Frontal cortex (tissue), 4 donors: ENCODE results near the gene CDH23. TPM values are rescaled to one million over a fixed set of nuclear protein-coding genes. Genes with fewer than 3 reads are reported as not detected.
A peak's percentile ranks its signal among the peaks of the same experiment; 100 is the strongest.

ENCODE experiments used
- DNase-seq, 2 donors: peaks; one replicate each; pipeline ENCODE4 v3.0.0; 2012; ENCODE audit warnings: low spot score in 2 of 2
- FAIRE-seq: peaks from 2 replicates; lab custom pipeline; 2012; peaks lifted over from hg19 to GRCh38; lab: Jason Lieb, UNC
- total RNA-seq: library from RNA; depleted of rRNA; stranded (reverse); fragments of >200 nt; gene quantifications from one replicate; pipeline ENCODE4 v1.2.3, GENCODE V29; 2014
- donor health status: control.
- donor health status: control.
- donor health status: control.

CDH23 gene
- total RNA-seq, 1 donor from 2014 or later: 3.3 TPM

DNA sequence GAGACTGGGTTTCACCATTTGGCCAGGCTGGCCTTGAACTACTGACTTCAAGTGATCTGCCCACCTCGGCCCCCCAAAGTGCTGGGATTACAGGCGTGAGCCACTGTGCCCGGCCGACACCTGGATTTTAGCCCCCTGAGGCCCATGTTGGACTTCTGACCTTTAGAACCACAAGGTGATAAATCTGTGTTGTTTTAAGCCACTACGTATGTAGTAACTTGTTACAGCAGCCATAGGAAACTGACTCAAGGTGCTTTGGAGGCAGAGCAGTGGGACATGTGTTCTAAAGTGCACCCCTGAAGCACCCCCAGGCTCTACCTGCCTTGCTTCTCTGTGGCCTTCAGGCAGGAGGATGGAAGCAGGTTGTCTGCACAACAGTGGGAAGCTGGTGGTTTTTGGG, 128.4 kb downstream of the CDH23 start:
- DNase-seq (no peak), FAIRE-seq (no peak)

DNA sequence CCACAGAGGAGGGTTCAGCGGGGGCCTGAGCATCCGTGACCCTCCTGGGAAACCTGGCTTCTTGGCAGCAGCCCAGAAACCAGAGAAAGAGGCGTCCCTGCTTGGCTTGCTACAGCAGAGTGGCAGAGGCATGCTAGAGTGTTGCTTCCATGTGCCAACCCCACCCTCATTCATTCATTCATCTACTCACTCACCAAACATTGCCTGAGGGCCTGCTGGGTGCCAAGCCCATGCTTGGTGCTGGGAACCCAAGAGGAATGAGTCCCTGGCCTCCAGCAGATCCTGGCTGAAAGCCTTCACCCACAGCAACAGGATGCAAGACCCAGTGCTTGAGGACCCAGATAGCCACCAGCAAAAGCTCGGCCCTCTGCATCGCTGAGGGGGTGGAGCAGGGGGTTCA, 129.0 kb downstream of the CDH23 start:
- DNase-seq (no peak), FAIRE-seq (no peak)

DNA sequence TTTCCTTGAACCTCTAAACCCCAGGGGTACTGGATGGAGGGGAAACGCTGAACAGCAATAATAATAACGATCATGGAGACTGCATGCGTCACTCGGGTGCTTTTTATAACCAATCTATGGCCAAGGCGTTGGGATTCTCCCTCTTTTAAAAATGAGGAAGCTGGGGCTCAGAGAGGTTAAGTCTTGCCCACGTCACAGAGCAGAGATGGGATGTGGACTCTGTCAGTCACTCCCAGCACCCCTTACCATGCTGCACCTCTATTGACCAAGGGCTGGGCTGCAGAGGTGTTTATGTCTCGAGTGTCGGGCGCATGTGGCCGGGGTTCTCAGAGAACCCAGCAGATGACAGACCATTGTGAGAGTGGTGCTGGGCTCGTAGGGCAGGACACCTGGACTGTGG, 129.9 kb downstream of the CDH23 start:
- no peak for FAIRE-seq

DNA sequence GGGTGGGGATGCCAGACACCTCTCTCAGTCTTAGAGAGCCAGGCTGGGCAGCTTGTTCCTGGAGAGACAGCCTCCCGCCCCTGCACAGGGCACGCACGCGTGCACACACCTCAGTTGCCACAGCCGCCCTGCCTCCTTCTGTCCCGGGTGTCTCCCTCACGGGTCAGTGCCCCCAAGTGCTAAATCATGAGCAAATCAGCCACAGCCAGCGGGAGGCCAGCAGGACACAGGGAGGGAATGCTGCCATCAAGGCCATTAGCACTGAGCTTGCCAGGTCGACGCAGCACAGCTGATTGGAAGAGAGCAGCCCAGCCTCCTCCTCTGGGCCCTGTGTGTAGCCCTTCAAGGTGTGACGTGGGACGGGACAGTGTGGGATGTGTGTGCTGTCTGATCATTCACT, 130.4 kb downstream of the CDH23 start:
- FAIRE-seq: no peak

More for the DNA sequence above, 129.9 kb downstream of the CDH23 start:
- DNase-seq: no peak

DNA sequence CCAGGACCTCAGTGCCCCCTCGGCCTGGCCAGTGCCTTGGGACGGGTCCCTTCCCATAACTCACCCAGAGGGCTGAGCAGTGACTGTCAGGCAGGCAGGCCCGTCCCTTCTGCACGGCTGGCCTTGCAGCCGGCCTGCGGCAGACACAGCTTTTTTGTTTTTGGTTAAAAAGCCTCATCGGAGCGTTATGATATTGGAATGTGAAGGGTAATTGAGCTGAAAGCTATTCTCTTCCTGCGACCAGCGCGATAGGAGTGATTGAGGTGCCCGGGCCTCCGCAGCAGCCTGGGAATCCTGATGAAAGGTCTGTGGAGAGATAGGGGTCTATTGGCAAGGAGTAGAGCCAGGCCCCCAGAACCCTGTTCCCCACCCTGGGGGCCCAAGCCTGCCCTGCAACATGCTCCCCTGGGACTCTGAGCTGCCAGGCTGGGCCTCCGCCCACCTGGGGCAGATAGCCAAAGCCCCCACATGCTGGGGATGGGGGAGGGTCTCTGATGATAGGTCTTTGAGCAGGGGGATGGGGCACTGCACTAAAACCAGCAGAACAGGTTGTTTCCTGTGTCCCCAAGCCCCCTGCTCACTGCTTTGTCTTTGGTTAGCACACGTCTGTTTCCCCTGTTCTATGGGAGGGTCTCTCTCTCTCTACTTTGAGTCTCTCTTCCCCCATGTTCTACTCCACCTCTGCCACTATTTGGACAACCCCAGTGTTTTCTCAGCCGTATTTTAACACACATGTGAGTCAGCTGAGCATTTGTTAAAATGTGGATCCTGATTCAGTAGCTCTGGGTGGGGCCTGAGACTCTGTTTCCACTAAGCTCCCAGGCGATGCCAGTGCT, 131.9 kb downstream of the CDH23 start:
- peak in 1 of 2 donors; percentile 38 for DNase-seq
- FAIRE-seq: no peak

More for the DNA sequence above, 130.4 kb downstream of the CDH23 start:
- DNase-seq: no peak

DNA sequence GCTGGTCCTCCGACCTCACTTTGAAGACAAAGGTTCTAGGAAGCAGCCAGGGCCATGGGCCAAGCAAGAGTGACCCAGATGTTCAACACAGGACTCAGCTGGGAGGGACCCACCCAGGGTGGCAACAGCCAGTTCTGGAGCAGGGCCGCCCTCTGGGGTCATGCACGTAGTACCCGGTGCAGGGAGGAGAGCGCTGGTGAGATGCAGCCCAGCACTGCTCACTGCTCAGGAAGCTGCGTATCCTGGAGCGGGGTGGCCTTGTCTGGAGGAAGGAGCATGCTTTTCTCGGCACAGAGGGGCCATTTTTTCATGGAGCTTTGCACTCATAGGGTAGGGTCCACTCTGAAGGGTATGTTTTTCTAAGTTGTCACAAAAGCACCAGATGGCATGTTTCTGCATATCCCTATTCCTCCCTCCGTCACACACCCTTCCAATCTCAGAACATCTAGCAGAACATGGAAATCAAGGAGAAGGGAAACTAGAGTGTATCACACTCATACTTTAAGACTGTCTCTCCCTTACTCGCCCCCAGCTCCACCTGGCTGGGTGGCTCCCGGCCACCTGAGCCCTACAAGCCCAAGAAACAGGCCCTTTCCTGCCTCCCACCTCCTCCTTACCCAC, 132.6 kb downstream of the CDH23 start:
- FAIRE-seq (no peak), DNase-seq (no peak)

DNA sequence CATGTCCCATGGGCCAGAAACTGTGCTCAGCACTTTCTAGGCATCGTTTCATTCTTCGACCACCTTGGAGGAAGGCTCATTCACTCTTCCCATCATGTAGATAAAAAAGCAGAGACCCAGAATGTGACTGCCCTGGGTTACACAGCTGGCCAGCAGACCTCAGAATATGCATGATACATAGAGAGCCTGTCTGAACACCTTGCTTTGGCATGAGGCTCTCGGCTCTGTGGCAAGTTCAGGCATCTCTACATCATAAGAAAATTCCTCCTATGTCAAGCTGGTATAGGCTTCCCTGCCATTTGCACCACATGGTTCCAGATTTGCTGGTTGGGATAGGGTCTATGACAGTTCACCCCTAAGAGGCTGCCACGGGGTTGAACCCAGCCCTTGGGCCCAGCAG, 134.1 kb downstream of the CDH23 start:
- FAIRE-seq (no peak), DNase-seq (no peak)

DNA sequence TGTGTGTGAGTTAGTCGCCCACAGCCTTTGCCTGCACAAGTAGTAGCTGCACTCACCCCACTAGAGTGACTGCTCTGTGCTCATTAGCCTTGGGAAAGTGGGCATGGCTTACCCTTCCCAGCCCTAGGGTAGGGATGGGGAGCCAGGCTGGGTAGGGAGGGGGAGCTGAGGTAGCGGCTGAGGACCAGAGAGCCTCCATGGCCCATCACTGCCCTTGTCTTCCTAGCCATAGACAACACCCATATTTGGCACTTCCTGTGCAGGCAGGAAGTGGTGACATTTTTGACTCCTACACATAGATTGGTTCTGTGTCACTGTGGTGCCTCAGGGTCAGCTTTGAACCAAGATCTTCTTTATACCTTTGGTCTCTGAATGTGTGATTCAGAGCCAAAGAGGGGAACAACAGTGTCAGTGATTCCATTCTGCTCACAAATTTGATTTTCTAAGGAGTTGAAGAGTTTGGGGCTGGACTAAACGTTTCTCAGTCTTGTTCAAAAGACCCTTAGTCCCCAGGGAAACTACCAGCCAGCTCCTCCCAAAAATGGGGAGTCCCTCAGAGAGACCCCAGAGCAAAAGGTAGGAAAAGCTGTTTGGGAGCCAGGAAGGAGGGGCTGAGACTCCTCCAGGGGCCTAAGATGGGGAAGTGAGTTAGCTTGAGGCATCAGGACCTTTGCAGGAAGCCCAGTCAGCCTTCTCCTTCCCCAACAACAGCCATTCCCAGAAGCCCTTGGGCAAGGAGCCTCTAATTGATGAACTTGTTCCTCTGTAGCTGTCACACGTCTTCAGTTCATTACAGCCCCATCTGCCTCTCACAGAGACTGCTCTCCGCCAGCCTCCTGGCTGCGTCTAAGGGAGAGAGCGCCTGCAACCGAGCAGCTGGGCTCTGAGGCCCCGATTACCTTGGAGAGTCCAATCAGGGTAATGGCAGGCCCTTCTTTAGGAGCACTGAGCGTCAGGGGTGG, 135.0 kb downstream of the CDH23 start:
- FAIRE-seq (no peak), DNase-seq (no peak)

DNA sequence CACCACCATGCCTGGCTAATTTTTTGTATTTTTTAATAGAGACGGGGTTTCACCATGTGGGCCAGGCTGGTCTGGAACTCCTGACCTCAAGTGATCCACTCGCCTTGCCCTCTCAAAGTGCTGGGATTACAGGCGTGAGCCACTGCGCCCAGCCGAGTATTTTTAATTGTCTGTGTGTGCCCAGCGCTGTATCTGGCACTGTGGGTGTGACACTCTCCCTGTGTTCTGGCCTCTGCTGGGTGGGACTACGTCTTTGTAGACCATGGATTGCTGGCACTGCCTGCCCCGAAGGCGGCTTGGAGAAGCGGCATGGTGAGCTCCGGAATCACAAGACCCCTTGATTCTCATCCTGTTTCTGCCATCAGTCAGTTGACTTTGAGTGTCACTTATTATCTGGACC, 136.2 kb downstream of the CDH23 start:
- FAIRE-seq (no peak), DNase-seq (no peak)

DNA sequence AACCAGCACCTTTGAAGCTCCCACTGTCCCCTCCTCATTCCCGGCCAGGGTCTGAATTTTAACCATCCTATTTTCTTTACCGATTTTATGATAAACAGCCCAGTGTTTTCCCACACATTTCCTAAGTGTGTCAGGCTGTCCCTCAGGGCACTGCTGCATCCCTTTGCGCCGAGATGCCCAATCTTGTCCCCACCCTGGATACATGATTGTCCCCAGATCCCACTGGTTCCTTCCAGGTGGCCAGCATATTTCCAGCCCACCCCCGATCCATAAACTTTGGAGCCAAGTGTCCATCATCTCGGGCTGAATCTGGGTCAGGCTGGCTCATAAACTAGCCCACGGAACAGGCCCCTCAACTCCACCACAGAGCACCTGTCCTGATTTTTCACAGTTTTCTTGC, 137.2 kb downstream of the CDH23 start:
- no peak for FAIRE-seq

DNA sequence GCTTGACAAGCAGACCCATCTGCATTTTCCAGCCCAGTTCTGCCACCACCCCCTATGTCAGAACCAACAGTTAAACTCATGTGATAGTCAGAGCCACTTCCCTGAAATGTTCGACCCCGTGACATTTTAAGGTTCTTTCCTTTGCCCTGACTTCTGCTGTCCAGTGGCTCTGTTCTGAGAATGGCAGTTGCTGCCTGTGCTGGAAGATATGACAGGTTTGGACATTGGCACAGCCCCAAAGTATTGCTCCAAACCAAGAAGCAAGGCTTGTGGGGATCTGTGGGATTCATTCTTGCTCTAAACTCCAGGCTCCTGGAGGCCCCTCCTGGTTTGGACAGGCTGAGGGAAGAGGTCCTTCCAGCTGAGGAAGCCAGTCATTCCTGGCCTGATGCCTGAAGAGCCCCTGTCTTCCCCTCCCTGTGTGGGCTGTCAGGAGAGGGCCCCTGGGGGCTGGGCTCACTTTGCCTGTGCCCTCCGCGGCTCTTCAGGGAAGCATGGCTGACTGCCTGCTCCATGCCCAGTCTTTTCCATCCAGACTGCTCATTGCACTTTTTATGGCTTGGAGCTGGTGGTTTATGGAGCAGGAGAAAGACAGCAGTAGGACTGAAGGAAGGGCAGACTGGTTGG, 138.0 kb downstream of the CDH23 start:
- no peak for DNase-seq
- no peak for FAIRE-seq

More for the DNA sequence above, 137.2 kb downstream of the CDH23 start:
- DNase-seq: no peak

DNA sequence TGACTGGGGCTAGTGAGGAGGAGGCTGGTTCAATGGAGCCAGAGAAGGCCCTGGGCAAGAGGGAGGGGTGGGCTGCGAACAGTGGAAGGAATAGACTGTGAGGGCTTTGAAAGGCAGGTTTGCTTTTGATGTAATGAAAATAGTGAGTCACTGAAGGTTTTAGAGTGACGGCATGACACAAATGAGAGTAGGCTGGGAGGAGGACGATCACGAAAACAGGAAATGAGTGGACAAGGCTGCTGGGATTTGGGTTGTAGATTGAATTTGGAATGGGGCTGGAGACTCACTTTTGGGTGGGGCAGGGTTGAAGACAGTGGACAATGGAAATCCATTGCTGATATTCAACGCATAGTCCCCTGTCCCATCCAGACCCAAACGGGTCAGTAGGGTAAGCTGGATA, 139.6 kb downstream of the CDH23 start:
- FAIRE-seq (no peak), DNase-seq (no peak)

DNA sequence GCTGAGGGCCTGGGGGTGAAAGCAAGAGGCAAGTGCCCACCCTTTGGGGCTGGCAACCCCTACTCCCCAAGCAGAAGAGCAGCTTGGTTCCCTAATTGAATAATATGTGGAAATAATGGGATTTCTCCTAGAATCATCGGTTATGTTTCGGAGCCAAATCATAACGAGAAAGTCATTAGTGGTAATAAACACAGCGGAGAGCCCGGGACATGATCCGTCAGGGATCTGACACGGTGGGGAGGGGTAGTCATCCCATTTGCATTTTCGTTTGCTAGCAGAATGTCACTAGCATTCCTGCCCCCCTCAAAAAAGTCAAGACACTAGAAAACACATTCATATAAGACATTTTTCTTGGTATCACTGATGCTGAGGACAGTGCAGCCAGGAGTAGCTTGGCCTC, 140.4 kb downstream of the CDH23 start:
- FAIRE-seq (no peak), DNase-seq (no peak)

DNA sequence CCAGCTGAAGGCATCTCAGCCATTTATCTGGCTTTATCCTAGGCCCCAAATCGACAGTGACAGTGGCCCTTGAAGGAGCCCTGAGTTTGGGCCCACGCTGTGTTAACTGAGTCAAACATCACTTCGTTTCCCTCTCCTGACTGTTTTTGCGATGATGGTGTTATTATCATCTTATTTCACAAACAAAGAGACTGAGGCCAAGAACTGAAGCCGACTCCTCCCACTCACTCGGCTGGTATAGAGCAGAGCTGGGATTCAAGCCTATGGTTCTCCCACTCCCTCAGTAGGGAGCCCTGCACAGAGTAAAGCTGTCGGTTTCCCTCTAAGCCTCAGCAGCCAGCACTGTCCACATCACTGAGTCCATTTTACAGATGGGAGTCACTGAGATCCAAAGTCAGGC, 141.0 kb downstream of the CDH23 start:
- DNase-seq (no peak), FAIRE-seq (no peak)

DNA sequence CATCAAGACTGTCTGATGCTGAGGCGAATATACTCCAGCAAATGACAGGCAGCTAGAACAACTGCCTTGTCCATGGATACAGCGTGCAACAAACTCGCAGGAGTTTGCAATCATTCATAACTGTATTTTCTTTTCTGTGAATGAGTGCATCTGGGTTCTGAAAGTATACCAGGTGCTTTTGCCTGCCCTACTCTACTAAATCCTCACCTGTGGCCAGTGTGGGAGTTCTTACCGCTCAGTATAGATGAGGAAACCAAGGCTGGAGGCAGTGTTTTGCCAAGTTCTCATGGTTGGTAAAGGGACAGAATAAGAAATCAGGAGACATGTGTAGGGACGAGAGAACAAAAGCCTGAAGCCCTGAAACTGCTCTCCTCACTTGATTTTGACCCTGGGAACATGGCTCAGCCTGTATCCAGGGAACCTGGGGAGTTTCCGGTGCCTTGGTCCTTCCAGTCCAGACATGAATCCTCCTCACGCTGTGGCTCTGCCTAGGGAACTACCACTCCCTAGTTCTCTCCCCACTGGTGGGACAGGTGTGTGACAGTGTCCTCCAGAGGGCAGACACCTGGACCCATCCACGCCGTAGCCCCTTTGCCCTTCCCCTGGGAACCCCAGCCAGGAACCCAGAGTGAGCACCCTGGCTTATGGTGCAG, 142.0 kb downstream of the CDH23 start:
- no peak for FAIRE-seq

DNA sequence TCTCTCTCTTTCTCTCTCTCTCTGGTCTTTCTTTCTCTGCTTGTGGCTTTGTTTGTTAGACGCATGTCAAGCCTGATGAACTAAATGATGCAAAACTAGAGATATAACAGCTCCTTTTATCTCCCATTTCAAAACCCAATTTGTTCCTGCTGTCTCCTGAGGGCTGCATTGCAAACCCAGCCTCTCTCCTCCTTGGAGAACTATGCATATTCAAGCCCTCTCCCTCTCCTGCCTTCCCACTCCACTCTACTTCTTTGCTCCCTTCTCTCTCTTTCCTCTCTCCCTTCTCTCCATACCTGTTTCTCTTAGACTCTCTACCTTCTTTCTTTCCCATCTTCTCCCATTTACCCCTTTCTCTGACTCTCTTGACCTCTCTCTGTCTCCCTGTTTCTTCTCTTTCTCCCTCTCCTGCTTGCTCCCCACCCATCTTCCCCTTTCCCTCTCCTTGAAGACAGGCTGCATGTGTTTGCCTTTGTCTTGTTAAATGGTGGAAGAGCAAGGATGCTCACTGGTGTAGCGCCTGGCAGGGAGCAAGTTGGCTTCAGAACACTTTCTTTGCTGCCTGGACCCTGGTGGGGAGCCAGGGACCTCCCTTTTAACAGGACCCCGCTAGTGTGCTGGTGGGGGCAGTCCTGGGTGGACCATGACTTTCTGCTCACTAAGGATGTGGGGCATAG, 142.9 kb downstream of the CDH23 start:
- no peak for FAIRE-seq
- DNase-seq: no peak

More for the DNA sequence above, 142.0 kb downstream of the CDH23 start:
- no peak for DNase-seq

DNA sequence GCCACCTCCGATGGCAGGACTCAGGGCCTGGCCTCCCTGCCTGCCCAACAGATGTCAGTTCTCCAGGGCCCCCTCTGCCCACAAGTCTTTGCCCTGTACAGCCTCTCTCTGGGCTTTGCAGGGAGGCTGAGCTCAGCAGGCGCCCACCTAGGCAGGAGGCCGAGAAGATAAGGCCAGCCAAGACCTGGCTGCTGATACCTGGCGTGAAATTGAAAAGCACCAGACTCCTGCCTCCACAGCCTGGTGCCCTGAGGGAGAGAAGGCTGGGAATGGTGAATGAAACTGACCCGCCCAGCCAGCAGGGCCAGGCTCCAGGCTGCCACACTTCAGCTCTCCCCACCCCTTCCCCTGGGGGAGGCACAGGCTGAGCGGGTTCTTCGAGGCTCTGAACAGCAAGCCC, 145.8 kb downstream of the CDH23 start:
- no peak for DNase-seq
- FAIRE-seq: no peak

DNA sequence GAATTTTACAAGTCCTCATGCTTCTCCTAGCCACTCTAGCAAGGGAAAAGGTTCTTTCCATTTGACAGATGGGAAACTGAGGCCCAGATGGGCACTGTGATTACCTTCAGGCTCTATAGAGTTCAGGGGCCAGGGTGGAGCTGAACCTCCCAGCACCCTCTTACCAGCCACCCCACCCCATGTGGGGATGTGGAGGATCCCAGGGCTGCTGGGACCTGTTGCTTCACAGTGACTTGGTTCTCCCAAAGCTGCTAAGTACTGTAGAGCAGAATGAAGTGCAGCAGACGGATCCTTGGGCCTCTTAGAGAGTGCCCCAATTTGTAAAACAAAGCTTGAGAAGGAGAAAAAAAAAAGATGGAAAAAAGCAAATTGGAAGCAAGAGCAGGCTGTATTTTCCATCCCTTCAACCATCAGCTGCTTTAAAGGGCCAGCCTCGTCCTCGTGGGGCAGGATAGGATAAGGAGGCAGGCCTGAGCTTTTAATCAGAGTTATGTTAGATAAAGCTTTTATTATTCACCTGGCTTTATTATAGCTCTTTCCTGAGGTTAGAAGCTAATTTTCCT, 147.0 kb downstream of the CDH23 start:
- DNase-seq (no peak), FAIRE-seq (no peak)

DNA sequence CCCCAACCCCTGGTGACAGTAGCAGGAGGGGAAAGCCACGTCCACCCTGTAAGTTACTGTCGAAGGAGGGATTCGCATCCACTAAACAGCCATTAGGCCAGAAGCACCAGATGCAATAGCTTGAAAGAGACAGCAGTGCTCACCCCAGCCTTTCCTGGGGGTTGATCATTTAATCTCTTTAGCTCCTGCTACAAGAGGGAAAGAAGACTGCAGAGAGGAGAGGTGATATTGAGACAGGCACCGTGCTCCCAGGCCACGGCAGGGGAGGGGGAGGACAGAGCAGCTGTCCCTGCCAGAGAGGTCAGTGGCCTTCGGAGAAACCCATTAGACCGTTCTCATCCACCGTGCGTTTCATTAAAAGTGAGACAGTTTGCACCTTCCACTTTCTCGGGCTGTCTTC, 148.3 kb downstream of the CDH23 start:
- DNase-seq (no peak), FAIRE-seq (no peak)
